Cardiac fibroblast (primary cell): Measurements from ENCODE around the gene C2CD4C.

Experiments used
- DNase-seq, 2 donors: peaks; one replicate each; pipeline versions ENCODE4 v3.0.0 to v3.0.0-alpha.2; 2010; ENCODE audit warnings: low read depth in 2 of 2
- H3K4me3 ChIP-seq, 2 donors: replicated peaks in 1 of 2; 1 replicate in 1 of 2; 2 replicates in 1 of 2; pipeline ENCODE4 v1.5.1; 2011; ENCODE audit warnings: low read depth in 2 of 2, low read length in 2 of 2, mild to moderate bottlenecking in 2 of 2, moderate library complexity in 1 of 2
- TF ChIP-seq, protein P1 (sequence below): IDR thresholded peaks from one replicate; pipeline ENCODE4 v1.5.1; 2011; ENCODE audit warnings: low read depth, mild to moderate bottlenecking, low read length, inconsistent platforms

C2CD4C gene

DNA sequence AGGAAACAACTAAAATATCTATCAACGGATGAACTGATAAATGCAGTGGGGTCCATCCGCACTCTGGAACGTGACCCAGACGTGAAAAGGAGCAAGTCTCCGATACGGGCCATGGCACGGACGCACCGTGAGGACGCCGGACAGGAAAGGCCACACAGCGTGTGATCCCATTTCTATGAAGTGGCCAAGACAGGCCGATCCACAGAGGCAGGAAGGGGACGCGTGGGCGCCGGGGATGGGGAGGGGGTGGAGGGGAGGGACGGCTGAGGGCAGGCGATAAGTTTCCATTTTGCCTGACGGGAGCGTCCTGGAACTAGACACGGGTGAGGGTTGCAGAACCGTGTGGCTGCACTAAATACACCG, 38.1 kb upstream of the C2CD4C start:
- H3K4me3 ChIP-seq, result no peak overlapping the region
- TF ChIP-seq, protein P1, sequence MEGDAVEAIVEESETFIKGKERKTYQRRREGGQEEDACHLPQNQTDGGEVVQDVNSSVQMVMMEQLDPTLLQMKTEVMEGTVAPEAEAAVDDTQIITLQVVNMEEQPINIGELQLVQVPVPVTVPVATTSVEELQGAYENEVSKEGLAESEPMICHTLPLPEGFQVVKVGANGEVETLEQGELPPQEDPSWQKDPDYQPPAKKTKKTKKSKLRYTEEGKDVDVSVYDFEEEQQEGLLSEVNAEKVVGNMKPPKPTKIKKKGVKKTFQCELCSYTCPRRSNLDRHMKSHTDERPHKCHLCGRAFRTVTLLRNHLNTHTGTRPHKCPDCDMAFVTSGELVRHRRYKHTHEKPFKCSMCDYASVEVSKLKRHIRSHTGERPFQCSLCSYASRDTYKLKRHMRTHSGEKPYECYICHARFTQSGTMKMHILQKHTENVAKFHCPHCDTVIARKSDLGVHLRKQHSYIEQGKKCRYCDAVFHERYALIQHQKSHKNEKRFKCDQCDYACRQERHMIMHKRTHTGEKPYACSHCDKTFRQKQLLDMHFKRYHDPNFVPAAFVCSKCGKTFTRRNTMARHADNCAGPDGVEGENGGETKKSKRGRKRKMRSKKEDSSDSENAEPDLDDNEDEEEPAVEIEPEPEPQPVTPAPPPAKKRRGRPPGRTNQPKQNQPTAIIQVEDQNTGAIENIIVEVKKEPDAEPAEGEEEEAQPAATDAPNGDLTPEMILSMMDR, result no peak
- no peak for DNase-seq

DNA sequence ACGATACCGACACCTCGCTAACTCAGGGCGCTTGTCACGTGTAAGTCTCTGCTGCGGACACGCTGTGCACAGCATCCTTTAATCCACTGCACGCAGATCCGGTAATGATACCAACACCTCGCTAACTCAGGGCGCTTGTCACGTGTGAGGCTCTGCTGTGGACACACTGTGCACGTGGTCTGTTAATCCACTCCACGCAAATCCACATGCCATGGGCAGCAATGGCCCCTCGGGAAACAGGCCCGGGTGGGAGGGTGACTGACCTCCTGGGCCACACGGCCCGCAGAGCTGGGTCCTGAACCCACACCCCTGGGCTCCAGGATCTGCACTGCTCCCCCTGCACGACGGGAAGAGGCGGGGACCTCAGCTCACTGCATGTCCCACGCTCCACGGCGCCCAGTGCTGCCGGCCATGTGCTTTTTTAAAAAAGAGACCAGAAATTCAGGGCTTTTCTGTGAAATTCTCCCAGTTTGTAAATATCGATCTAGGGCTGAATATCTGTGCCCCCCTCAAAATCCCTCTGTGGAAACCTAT, 35.8 kb upstream of the C2CD4C start:
- TF ChIP-seq, protein P1, result no peak
- no peak for DNase-seq
- H3K4me3 ChIP-seq, result no peak overlapping the region

DNA sequence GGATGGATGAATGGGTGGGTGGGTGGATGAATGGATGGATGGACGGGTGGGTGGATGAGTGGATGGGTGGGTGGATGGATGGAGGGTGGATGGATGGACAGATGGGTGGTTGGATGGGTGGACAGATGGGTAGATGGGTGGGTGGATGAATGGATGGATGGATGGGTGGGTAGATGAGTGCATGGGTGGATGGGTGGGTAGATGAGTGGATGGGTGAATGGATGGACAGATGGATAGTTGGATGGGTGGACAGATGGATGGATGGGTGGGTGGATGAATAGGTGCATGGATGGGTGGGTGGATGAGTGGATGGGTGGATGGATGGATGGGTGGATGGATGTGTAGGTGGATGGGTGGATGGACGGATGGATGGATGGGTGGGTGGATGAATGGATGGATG, 34.1 kb upstream of the C2CD4C start:
- no peak overlapping the region for H3K4me3 ChIP-seq
- TF ChIP-seq, protein P1, result no peak
- DNase-seq, result no peak

DNA sequence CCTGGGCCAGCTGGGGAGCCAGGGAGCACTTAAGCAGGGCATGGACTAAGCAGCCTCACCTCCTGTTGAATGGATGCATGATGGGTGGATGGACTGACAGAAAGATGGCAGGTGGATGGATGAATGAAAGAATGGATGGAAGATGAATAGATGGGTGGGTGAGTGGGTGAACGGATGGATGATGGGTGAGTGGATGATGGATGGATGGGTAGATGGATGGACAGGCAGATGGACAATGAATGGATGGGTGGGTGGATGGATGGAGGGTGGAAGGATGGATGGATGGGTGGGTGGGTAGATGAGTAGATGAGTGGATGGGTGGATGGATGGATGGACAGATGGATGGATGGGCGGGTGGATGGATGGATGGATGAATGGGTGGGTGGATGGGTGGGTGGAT, 33.1 kb upstream of the C2CD4C start:
- TF ChIP-seq, protein P1, result no peak
- no peak for DNase-seq
- no peak overlapping the region for H3K4me3 ChIP-seq

DNA sequence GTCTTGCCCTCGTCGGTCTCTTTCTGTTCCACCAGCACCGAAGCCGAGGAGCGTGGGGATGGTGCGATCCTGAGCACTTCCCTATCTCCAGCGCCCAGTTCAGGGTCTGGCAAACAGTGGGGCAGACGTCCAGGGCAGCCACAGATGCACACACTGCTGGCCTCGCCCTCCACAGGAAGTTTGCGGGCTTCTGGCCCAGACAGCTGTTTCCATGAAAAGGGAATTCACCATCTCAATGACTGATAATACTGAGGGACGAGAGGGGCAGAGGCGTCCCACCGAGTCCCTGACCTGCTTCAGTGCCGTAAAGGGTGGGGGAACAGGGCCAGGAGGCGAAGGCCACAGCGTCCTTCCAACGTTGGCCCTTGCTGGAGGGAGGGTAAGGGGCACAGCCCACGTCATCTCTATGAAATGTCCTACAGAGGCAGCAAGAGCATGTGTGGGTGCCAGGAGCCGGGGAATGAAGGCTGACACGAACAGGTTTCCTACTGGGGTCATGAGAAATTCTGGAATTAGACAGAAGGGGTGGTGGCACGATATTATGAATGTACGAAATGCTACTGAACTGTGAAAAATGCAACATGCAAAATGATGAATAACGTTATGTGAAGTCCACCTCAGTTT, 32.4 kb upstream of the C2CD4C start:
- no peak overlapping the region for H3K4me3 ChIP-seq
- no peak for DNase-seq
- TF ChIP-seq, protein P1, result no peak

DNA sequence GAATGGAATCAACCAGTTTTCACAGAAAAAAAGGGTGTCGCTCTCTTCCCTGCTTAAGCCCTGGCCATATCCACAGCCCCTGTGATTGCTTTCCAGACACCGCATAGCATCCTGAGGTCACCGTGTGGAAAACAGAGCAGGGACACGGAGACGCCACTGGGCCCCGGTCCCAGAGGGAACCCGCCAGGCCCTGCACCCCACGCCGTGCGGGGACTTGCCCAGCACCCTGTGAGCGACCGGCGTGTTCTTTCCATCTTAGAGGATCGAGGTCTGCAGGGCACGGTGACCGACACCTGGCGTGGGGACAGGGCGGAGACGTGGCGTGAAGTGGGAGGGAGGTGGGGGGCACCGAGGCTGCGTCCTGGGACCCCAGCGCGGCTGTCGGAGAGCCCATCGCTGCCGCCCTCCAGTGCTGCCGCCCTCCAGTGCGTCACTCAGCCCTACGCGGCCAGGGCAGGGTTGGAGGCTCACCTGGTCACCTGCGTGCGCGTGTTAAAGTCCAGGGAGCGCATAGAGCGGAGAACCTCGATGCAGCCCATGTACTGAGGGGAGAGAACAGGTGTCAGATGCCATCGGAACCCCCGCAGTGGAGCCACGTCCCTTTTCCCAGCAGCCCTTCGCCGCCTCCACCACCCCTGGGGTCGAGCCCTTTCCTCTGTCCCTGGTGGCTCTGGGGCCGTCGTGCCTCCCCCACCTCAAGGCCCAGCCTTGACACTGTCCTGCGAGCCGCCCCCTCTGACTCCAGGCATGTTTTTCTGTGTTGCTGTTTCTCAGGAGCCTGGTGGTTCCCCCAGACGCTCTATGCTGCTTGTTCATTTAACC, 31.7 kb upstream of the C2CD4C start:
- no peak for DNase-seq
- no peak overlapping the region for H3K4me3 ChIP-seq
- TF ChIP-seq, protein P1, result no peak
